Stimulated activated CD4-positive, alpha-beta T cell treated with anti-CD3 and anti-CD28 coated beads, Interleukin-1b, Interleukin-23, amount 100 ng/mL, for 1 hour (primary cell): Measurements from ENCODE around the gene GOSR1.
"Not testable (repeated sequence)": the region's sequence is repeated elsewhere in the genome, so short reads cannot be mapped to it uniquely, and the experiment has no call there.

Experiments used
- DNase-seq, 2 donors: peaks; one replicate each; pipeline ENCODE4 v3.0.0-alpha.2; 2020; ENCODE audit warnings: low read depth in 2 of 2

The GOSR1 gene

GRCh38 chr17:30505868-30506417 lies 28.7 kb downstream of the GOSR1 start:
- DNase-seq, result no peak

- no peak for DNase-seq
Observed at GRCh38 chr17:30506481-30506880, 29.3 kb downstream of the GOSR1 start.

- no peak for DNase-seq
Observed at GRCh38 chr17:30513346-30513745, 36.1 kb downstream of the GOSR1 start.

GRCh38 chr17:30514895-30515596 lies 37.8 kb downstream of the GOSR1 start:
- no peak for DNase-seq

- no peak for DNase-seq
Observed at GRCh38 chr17:30517786-30518185, 40.6 kb downstream of the GOSR1 start.

GRCh38 chr17:30519166-30519565 lies 42.0 kb downstream of the GOSR1 start:
- DNase-seq, result no peak

GRCh38 chr17:30519707-30520106 lies 42.5 kb downstream of the GOSR1 start:
- DNase-seq, result no peak

- no peak for DNase-seq
Observed at GRCh38 chr17:30520436-30520835, 43.2 kb downstream of the GOSR1 start.

- DNase-seq, result no peak
Observed at GRCh38 chr17:30520882-30521281, 43.7 kb downstream of the GOSR1 start.

GRCh38 chr17:30521766-30522165 lies 44.6 kb downstream of the GOSR1 start:
- DNase-seq, result no peak

- DNase-seq, result not testable (repeated sequence)
Observed at GRCh38 chr17:30523236-30523635, 46.0 kb downstream of the GOSR1 start.

- DNase-seq, result no peak
Observed at GRCh38 chr17:30524847-30525246, 47.6 kb downstream of the GOSR1 start.

- no peak for DNase-seq
Observed at GRCh38 chr17:30526401-30526800, 49.2 kb downstream of the GOSR1 start.

- not testable (repeated sequence) for DNase-seq
Observed at GRCh38 chr17:30528701-30529100, 51.5 kb downstream of the GOSR1 start.

- no peak for DNase-seq
Observed at GRCh38 chr17:30530346-30531025, 53.3 kb downstream of the GOSR1 start.

- DNase-seq, result no peak
Observed at GRCh38 chr17:30532871-30533270, 55.7 kb downstream of the GOSR1 start.

GRCh38 chr17:30534298-30534697 lies 57.1 kb downstream of the GOSR1 start:
- DNase-seq, result no peak

GRCh38 chr17:30534938-30535921 lies 58.0 kb downstream of the GOSR1 start:
- DNase-seq, result no peak

GRCh38 chr17:30536846-30537245 lies 59.6 kb downstream of the GOSR1 start:
- DNase-seq, result not testable (repeated sequence)

GRCh38 chr17:30537667-30538066 lies 60.5 kb downstream of the GOSR1 start:
- DNase-seq, result not testable (repeated sequence)

- DNase-seq, result no peak
Observed at GRCh38 chr17:30541802-30542201, 64.6 kb downstream of the GOSR1 start.

- no peak for DNase-seq
Observed at GRCh38 chr17:30543456-30543855, 66.2 kb downstream of the GOSR1 start.
